GM12891 (cell line): ENCODE results near the gene SPA17.

Source experiments
- POLR2A ChIP-seq: IDR thresholded peaks from 2 replicates; pipeline ENCODE4 v1.6.1; 2011; ENCODE audit warnings: low read depth, low read length, control low read depth
- POLR2AphosphoS5 ChIP-seq: IDR thresholded peaks from 2 replicates; pipeline ENCODE4 v1.6.1; 2011; ENCODE audit warnings: low read depth, low read length, control low read depth
- POU2F2 ChIP-seq: IDR thresholded peaks from 2 replicates; pipeline ENCODE4 v1.6.1; 2011; ENCODE audit warnings: low read depth, mild to moderate bottlenecking, control low read depth, low read length, moderate library complexity
- TAF1 ChIP-seq: IDR thresholded peaks from 2 replicates; pipeline ENCODE4 v1.6.1; 2011; ENCODE audit warnings: low read depth, low read length, control low read depth

DNA sequence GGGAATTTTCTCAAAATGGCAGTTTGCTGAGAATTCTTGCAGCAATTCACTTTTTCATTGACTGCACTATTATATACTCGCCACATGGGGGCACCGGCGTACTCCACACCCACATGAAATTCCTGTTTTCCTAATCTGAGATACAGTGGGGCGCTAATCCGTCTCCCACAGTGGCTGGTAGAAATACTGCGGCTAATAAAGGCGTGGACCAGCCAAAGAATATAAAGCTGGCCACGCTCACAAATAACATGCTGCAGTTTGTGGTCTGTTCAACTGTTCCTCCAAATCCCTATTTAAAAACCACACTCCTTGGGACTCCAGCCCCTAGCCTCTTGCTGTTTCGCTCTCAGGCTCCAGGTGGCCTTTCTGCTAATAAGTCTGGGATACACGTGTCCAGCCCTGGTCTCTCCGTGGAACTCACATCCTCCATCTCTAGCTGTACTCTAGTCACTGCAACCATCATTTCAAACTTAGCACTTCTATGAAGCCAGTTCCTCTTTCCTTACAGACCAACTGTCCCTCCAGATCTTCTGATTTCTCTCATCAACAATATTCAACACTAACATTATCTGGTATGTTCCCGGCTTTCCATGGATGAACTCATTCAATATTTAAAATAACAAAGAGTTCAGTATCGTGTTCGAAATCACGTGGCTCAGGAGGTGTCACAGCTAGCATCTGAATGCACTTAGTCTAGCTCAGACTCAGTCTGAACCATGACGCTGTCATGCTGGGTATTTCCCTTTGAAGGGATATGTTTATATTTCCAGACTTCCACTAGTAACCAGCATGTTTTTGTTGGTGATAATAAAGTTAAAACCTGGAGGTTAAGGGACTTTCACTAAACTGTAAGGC is 29.1 kb upstream of the SPA17 start:
- TF ChIP-seq TAF1 (no peak), POLR2AphosphoS5 (no peak), POLR2A (no peak), POU2F2 (no peak)
